Esophagus (tissue), 2 donors: ENCODE results near the gene TARS3. TPM values are rescaled to one million over a fixed set of nuclear protein-coding genes. Genes with fewer than 3 reads are reported as not detected.

Experiments used
- H3K27ac ChIP-seq, 2 donors: one replicate each; pipeline ENCODE4 v1.5.1; 2013; ENCODE audit warnings: low read depth in 2 of 2, mild to moderate bottlenecking in 2 of 2, inconsistent platforms in 1 of 2, low read length in 1 of 2, moderate library complexity in 1 of 2
- H3K27me3 ChIP-seq, 2 donors: one replicate each; pipeline ENCODE4 v1.6.1; 2013; ENCODE audit warnings: low read length in 2 of 2, control low read depth in 1 of 2, mild to moderate bottlenecking in 1 of 2; ENCODE audit not compliant: insufficient read depth in 2 of 2, control insufficient read depth in 1 of 2
- H3K36me3 ChIP-seq, 2 donors: one replicate each; pipeline ENCODE4 v1.6.1; 2013; ENCODE audit warnings: low read length in 1 of 2; ENCODE audit not compliant: control insufficient read depth in 2 of 2, insufficient read depth in 2 of 2
- H3K4me1 ChIP-seq, 2 donors: one replicate each; pipeline ENCODE4 v1.6.1; 2013; ENCODE audit warnings: low read length in 1 of 2; ENCODE audit not compliant: control insufficient read depth in 2 of 2, insufficient read depth in 2 of 2
- H3K4me3 ChIP-seq, 2 donors: one replicate each; pipeline ENCODE4 v1.5.1; 2013; ENCODE audit warnings: low read length in 2 of 2, mild to moderate bottlenecking in 2 of 2, low read depth in 1 of 2, moderate library complexity in 1 of 2
- H3K9me3 ChIP-seq, 2 donors: one replicate each; pipeline ENCODE4 v1.6.1; 2013; ENCODE audit warnings: mild to moderate bottlenecking in 2 of 2, low read depth in 1 of 2, low read length in 1 of 2, moderate library complexity in 1 of 2; ENCODE audit not compliant: control insufficient read depth in 2 of 2, insufficient read depth in 1 of 2
- WGBS, 2 donors: extraction: QIAGEN DNeasy Blood & Tissue Kit; methylation state at CpG; one replicate each; pipeline ENCODE4 v1.1.7; 2013; 5-methylcytosine and 5-hydroxymethylcytosine counted together
- polyA plus RNA-seq, 2 donors: library from polyadenylated mRNA; stranded (reverse); fragments of 200-250 nt; gene quantifications; one replicate each; pipeline ENCODE4 v1.2.3, GENCODE V29; 2013
- donor health status: healthy with polysubstance abuse.
- donor health status: Bipolar disorder and iron deficiency.

TARS3 gene
- polyA plus RNA-seq, 2 donors, result 3.2 to 4.2 TPM

GRCh38 chr15:101604124-101604874 is 120.0 kb downstream of the TARS3 start:
- peaks cover 0 to 5% of the 10 kb centered on the region in 2 donors for H3K9me3 ChIP-seq
- no peaks in the 10 kb centered on the region for H3K4me1 ChIP-seq
- no peaks in the 10 kb centered on the region for H3K36me3 ChIP-seq
- H3K4me3 ChIP-seq, result no peak overlapping the region
- H3K27me3 ChIP-seq, result no peaks in the 10 kb centered on the region
- no peak overlapping the region for H3K27ac ChIP-seq
- 90 to 92% methylated on average over 4 of the region's 4 CpGs for WGBS, 2 donors

Other genes starting within 250 kb of the TARS3 start
- gene PCSK6, start 234.8 kb downstream of the TARS3 start, polyA plus RNA-seq, result 1 to 10 TPM; 5.4 to 6.5 TPM
- 10 to 100 TPM; 19.0 to 21.2 TPM for gene TM2D3, start 72.1 kb downstream of the TARS3 start, polyA plus RNA-seq
- not detected for gene OR4F6, start 79.0 kb upstream of the TARS3 start, polyA plus RNA-seq
- gene OR4F15, start 87.7 kb upstream of the TARS3 start, polyA plus RNA-seq, result not detected